DOHH2 (cell line): ENCODE measurements around the gene KCNIP3.

Source experiments
- H3F3A ChIP-seq: fragments of 200-600 bp; sonication (generic), shearing (Covaris generic); 2 replicates; pipeline ENCODE4 v1.6.0; 2016; ENCODE audit warnings: antibody characterized with exemption, mild to moderate bottlenecking; ENCODE audit not compliant: control insufficient read depth, insufficient read depth
- H3K27ac ChIP-seq: fragments of 200-600 bp; sonication (generic); 2 replicates; pipeline ENCODE4 v1.5.1; 2014; ENCODE audit warnings: low read depth, mild to moderate bottlenecking, low read length, moderate library complexity
- H3K27me3 ChIP-seq: fragments of 200-600 bp; sonication (generic); 2 replicates; pipeline ENCODE4 v1.6.1; 2014; ENCODE audit warnings: mild to moderate bottlenecking, low read length, mixed read lengths; ENCODE audit not compliant: control insufficient read depth
- H3K36me3 ChIP-seq: fragments of 200-600 bp; sonication (generic); 2 replicates; pipeline ENCODE4 v1.6.1; 2014; ENCODE audit warnings: mild to moderate bottlenecking, low read length, moderate library complexity, mixed read lengths; ENCODE audit not compliant: control insufficient read depth
- H3K4me1 ChIP-seq: fragments of 200-600 bp; sonication (generic); 2 replicates; pipeline ENCODE4 v1.6.1; 2014; ENCODE audit warnings: mild to moderate bottlenecking, low read length, mixed read lengths; ENCODE audit not compliant: control insufficient read depth
- H3K4me2 ChIP-seq: fragments of 200-600 bp; sonication (generic); 2 replicates; pipeline ENCODE4 v1.6.0; 2014; ENCODE audit warnings: mild to moderate bottlenecking, low read length, moderate library complexity
- H3K4me3 ChIP-seq: fragments of 200-600 bp; sonication (generic); 2 replicates; pipeline ENCODE4 v1.5.1; 2014; ENCODE audit warnings: mild to moderate bottlenecking, low read length, mixed read lengths
- H3K79me2 ChIP-seq: fragments of 200-600 bp; sonication (generic); 2 replicates; pipeline ENCODE4 v1.6.1; 2014; ENCODE audit warnings: mild to moderate bottlenecking, low read length, mixed read lengths; ENCODE audit not compliant: control insufficient read depth
- H3K9me2 ChIP-seq: fragments of 200-600 bp; sonication (generic); replicated peaks from 2 replicates; pipeline ENCODE4 v1.6.1; 2014; ENCODE audit warnings: mild to moderate bottlenecking, low read length, mixed read lengths; ENCODE audit not compliant: control insufficient read depth
- H3K9me3 ChIP-seq: fragments of 200-600 bp; sonication (generic); 2 replicates; pipeline ENCODE4 v1.6.1; 2014; ENCODE audit warnings: antibody characterized with exemption, low read length, mixed read lengths; ENCODE audit not compliant: control insufficient read depth, insufficient read depth
- H4K20me1 ChIP-seq: fragments of 200-600 bp; sonication (generic); 2 replicates; pipeline ENCODE4 v1.6.0; 2014; ENCODE audit warnings: low read depth, mild to moderate bottlenecking, antibody characterized with exemption, low read length, moderate library complexity; ENCODE audit not compliant: control insufficient read depth, insufficient read depth
- EZH2phosphoT487 ChIP-seq: fragments of 200-600 bp; sonication (generic); IDR thresholded peaks from 2 replicates; pipeline ENCODE4 v1.6.1; 2017; ENCODE audit warnings: borderline replicate concordance, mild to moderate bottlenecking, antibody characterized with exemption, low read length, moderate library complexity, mixed read lengths
- TF ChIP-seq, protein P1 (sequence below): fragments of 200-600 bp; sonication (generic); IDR thresholded peaks from one replicate; pipeline ENCODE4 v1.5.1; 2014; ENCODE audit warnings: antibody characterized with exemption, mild to moderate bottlenecking, low read depth, low read length; ENCODE audit not compliant: poor library complexity, severe bottlenecking

KCNIP3 gene

DNA sequence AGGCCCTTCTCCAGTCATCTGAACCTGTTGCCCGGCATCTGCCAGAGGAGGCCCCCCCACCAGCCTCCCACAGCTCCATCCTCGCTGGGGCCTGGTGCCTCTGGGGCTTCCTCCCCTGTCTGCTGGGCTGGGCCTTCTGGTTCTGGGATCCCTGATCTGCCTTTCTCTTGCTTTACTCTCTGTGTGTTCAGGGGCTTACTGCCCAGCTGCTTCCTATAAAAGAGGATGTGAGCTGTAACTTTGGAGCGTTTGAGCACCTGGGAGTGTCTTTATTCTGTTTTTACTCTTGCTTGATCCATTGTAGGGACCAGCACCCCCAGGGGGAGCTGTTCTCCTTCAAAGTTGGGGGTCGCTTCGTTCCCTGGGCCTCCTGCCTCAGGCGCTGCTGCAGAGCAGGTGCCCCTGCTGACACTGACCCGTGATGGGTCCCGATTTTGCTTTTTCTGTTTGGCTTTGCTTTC is 82.3 kb downstream of the KCNIP3 start:
- Histone ChIP-seq H3K36me3 (no peaks in the 10 kb centered on the region), H3K4me2 (no peak overlapping the region)

DNA sequence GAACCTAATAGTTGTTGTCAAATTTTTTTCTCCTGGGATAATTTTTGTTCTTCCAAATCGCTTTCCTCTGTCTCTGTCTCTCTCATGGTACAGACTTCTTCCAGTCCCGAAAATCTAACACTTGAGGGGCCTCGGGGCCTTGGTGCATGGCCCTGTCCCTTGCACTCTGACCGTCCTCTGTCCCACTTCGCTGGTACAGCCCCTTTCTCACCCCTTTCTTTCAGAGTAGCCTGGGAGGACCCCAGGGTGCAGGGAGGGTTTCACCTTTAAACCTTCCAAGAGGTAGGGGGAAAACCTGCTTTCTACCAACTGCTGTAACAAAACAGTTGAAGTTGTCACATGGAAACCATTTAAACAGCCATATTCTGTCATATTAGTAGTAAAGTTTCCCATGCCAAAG is 83.1 kb downstream of the KCNIP3 start:
- H3K27ac ChIP-seq: no peak overlapping the region

More for the DNA sequence above, 82.3 kb downstream of the KCNIP3 start:
- Histone ChIP-seq H3K9me2 (no peaks in the 10 kb centered on the region), H4K20me1 (no peaks in the 10 kb centered on the region), H3F3A (no peaks in the 10 kb centered on the region), H3K79me2 (no peaks in the 10 kb centered on the region), H3K27ac (no peak overlapping the region), H3K4me1 (0 out of 2 replicates have a peak, but pooled peaks cover 3% of the 10 kb centered on the region), H3K4me3 (no peak overlapping the region), H3K9me3 (no peaks in the 10 kb centered on the region), H3K27me3 (no peaks in the 10 kb centered on the region)
- TF ChIP-seq, protein P1, sequence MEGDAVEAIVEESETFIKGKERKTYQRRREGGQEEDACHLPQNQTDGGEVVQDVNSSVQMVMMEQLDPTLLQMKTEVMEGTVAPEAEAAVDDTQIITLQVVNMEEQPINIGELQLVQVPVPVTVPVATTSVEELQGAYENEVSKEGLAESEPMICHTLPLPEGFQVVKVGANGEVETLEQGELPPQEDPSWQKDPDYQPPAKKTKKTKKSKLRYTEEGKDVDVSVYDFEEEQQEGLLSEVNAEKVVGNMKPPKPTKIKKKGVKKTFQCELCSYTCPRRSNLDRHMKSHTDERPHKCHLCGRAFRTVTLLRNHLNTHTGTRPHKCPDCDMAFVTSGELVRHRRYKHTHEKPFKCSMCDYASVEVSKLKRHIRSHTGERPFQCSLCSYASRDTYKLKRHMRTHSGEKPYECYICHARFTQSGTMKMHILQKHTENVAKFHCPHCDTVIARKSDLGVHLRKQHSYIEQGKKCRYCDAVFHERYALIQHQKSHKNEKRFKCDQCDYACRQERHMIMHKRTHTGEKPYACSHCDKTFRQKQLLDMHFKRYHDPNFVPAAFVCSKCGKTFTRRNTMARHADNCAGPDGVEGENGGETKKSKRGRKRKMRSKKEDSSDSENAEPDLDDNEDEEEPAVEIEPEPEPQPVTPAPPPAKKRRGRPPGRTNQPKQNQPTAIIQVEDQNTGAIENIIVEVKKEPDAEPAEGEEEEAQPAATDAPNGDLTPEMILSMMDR: peak; percentile 47
- TF ChIP-seq EZH2phosphoT487: no peak

DNA sequence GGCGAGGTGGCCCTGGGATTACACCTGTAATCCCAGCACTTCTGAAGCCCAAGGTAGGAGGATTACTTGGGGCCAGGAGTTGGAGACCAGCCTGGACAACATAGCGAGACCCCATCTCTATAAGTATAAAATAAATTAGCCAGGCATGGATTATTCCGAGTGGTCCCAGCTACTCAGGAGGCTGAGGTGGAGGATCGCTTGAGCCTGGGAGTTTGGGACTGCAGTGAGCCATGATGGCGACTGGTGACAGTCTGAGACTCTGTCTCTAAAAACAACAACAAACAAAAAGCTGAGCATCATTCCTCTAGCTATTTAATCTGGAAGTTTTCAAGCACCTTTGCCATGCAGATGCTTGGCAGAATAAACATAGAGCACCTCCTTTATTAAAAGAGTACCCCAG is 83.6 kb downstream of the KCNIP3 start:
- Histone ChIP-seq H3K4me1 (0 out of 2 replicates have a peak, but pooled peaks cover 3% of the 10 kb centered on the region), H3K9me3 (no peaks in the 10 kb centered on the region), H3K4me3 (no peak overlapping the region), H3K36me3 (no peaks in the 10 kb centered on the region), H3K4me2 (no peak overlapping the region), H3K79me2 (no peaks in the 10 kb centered on the region), H4K20me1 (no peaks in the 10 kb centered on the region), H3F3A (no peaks in the 10 kb centered on the region), H3K27me3 (no peaks in the 10 kb centered on the region), H3K9me2 (no peaks in the 10 kb centered on the region), H3K27ac (no peak overlapping the region)
- no peak for TF ChIP-seq EZH2phosphoT487
- TF ChIP-seq, protein P1: no peak

More for the DNA sequence above, 83.1 kb downstream of the KCNIP3 start:
- no peaks in the 10 kb centered on the region for H3K27me3 ChIP-seq
- H3K79me2 ChIP-seq: no peaks in the 10 kb centered on the region
- no peak overlapping the region for H3K4me2 ChIP-seq
- no peak for TF ChIP-seq EZH2phosphoT487
- TF ChIP-seq, protein P1: no peak
- H4K20me1 ChIP-seq: no peaks in the 10 kb centered on the region
- H3K9me2 ChIP-seq: no peaks in the 10 kb centered on the region
- no peaks in the 10 kb centered on the region for H3K36me3 ChIP-seq
- H3F3A ChIP-seq: no peaks in the 10 kb centered on the region
- H3K9me3 ChIP-seq: no peaks in the 10 kb centered on the region
- 0 out of 2 replicates have a peak, but pooled peaks cover 3% of the 10 kb centered on the region for H3K4me1 ChIP-seq
- no peak overlapping the region for H3K4me3 ChIP-seq
